GM06990 (cell line): ENCODE data around the gene CLCN2.

Experiments used
- DNase-seq: peaks from one replicate; pipeline ENCODE4 v3.0.0-alpha.2; 2011; ENCODE audit not compliant: insufficient read length; ENCODE audit errors: extremely low read depth
- H3K27me3 ChIP-seq: replicated peaks from 2 replicates; pipeline ENCODE4 v1.6.0; 2011; ENCODE audit warnings: low read length; ENCODE audit not compliant: control insufficient read depth, insufficient read depth
- H3K36me3 ChIP-seq: 2 replicates; pipeline ENCODE4 v1.5.1; 2011; ENCODE audit warnings: low read length; ENCODE audit not compliant: control insufficient read depth, insufficient read depth
- H3K4me3 ChIP-seq: replicated peaks from 2 replicates; pipeline ENCODE4 v1.5.1; 2011; ENCODE audit warnings: low read depth, mild to moderate bottlenecking, control low read depth, low read length
- CTCF ChIP-seq: IDR thresholded peaks from 2 replicates; pipeline ENCODE4 v1.5.1; 2011; ENCODE audit warnings: low read length, control low read depth, mild to moderate bottlenecking, inconsistent platforms; ENCODE audit not compliant: insufficient read depth, poor library complexity, severe bottlenecking

Gene CLCN2

GRCh38 chr3:184299488-184300377, 61.7 kb downstream of the CLCN2 start:
- no peak for TF ChIP-seq CTCF
- no peak for DNase-seq
- Histone ChIP-seq H3K36me3 (peaks cover 18% of the 10 kb centered on the region), H3K27me3 (no peaks in the 10 kb centered on the region), H3K4me3 (peak overlapping the region; percentile 94)

- H3K4me3 ChIP-seq, result peak within 1 kb of the TSS; percentile 94
- no peaks in the 10 kb centered on the region for H3K27me3 ChIP-seq
- peak; percentile 97 for DNase-seq
- no peak for TF ChIP-seq CTCF
- H3K36me3 ChIP-seq, result peaks cover 15% of the 10 kb centered on the region
Measured at GRCh38 chr3:184298759-184299487, 62.5 kb downstream of the CLCN2 start, which contains the start of gene PSMD2. TSS of gene PSMD2 (plus strand) at chr3:184299241. CDS start at chr3:184299267, 26 bp downstream.

- no peak overlapping the region for H3K4me3 ChIP-seq
- no peak for DNase-seq
- peaks cover 4% of the 10 kb centered on the region for H3K36me3 ChIP-seq
- TF ChIP-seq CTCF, result no peak
- H3K27me3 ChIP-seq, result no peaks in the 10 kb centered on the region
Measured at GRCh38 chr3:184296616-184297015, 64.8 kb downstream of the CLCN2 start.
